HepG2 (cell line): ENCODE results near the gene NLRC5. TPM values are rescaled to one million over a fixed set of nuclear protein-coding genes. Genes with fewer than 3 reads are reported as not detected.

Experiments used
- ATAC-seq: fragments of 200-7000 bp; cut with Tn5 transposase; 3 replicates; pipeline ENCODE4 v1.9.1; 2020; ENCODE audit warnings: mild to moderate bottlenecking, moderate library complexity
- BruUV-seq: library from RNA; stranded (reverse); fragments of 400-500 nt; replicated peaks from 2 replicates; lab custom pipeline; 2021; lab: Mats Ljungman, UMichigan
- CTCF ChIA-PET: fragments of 300-600 bp; formaldehyde crosslinking; extraction: SDS; loops from one replicate; lab custom pipeline; 2021; ENCODE audit warnings: low total read pairs, inconsistent platforms, low intra/inter-chr PET ratio; lab: Yijun Ruan, JAX
- POLR2A ChIA-PET: fragments of 350-600 bp; sonication (Branson Sonifier 250); formaldehyde crosslinking; loops from one replicate; lab custom pipeline; 2020; ENCODE audit warnings: antibody characterized with exemption, inconsistent platforms; lab: Yijun Ruan, JAX
- DNase-seq: peaks from one replicate; pipeline ENCODE4 v3.0.0-alpha.2; 2015; ENCODE audit warnings: low spot score
- FAIRE-seq: peaks from 3 replicates; lab custom pipeline; 2011; peaks lifted over from hg19 to GRCh38; lab: Jason Lieb, UNC
- H2AFZ ChIP-seq: one replicate; pipeline ENCODE4 v1.6.1; 2011; ENCODE audit warnings: low read length, inconsistent platforms
- H3K27ac ChIP-seq: fragments of 300-600 bp; 3 replicates; pipeline ENCODE4 v1.8.0; 2011; ENCODE audit warnings: mixed run types, mild to moderate bottlenecking, mixed read lengths, low read length, inconsistent platforms; ENCODE audit not compliant: insufficient read depth; ENCODE audit errors: extremely low read length
- H3K27me3 ChIP-seq, 2 experiments: fragments of 200-600 bp in 1 of 2; 2 replicates in 1 of 2; 3 replicates in 1 of 2; pipeline versions ENCODE4 v1.6.0 to v1.8.0; 2011; ENCODE audit warnings: low read length in 2 of 2, mild to moderate bottlenecking in 2 of 2, moderate library complexity in 2 of 2, inconsistent platforms in 1 of 2; ENCODE audit not compliant: insufficient read depth in 2 of 2, control insufficient read depth in 1 of 2
- H3K36me3 ChIP-seq, 2 experiments: fragments of 200-600 bp in 1 of 2; replicated peaks in 1 of 2; 2 replicates in 1 of 2; 3 replicates in 1 of 2; pipeline versions ENCODE4 v1.5.1 to v1.8.0; 2011; ENCODE audit warnings: low read length in 2 of 2, inconsistent platforms in 1 of 2; ENCODE audit not compliant: insufficient read depth in 2 of 2, control insufficient read depth in 1 of 2
- H3K4me1 ChIP-seq: 2 replicates; pipeline ENCODE4 v1.5.1; 2012; ENCODE audit warnings: low read length, inconsistent platforms; ENCODE audit not compliant: insufficient read depth
- H3K4me2 ChIP-seq: 2 replicates; pipeline ENCODE4 v1.6.0; 2011; ENCODE audit warnings: low read depth, low read length, inconsistent platforms
- H3K4me3 ChIP-seq, 3 experiments: fragments of 200-600 bp in 1 of 3; sonication (generic), shearing (Covaris generic) in 1 of 3; replicated peaks in 1 of 3; 2 replicates each; pipeline ENCODE4 v1.5.1; 2011 to 2016; ENCODE audit warnings: low read length in 3 of 3, inconsistent platforms in 2 of 3, low read depth in 2 of 3, mild to moderate bottlenecking in 2 of 3, control low read depth in 1 of 3, mixed read lengths in 1 of 3; ENCODE audit not compliant: insufficient read depth in 1 of 3
- H3K79me2 ChIP-seq: one replicate; pipeline ENCODE4 v1.6.1; 2011; ENCODE audit warnings: low read length, inconsistent platforms; ENCODE audit not compliant: insufficient read depth
- H3K9ac ChIP-seq: 2 replicates; pipeline ENCODE4 v1.6.0; 2011; ENCODE audit warnings: mild to moderate bottlenecking, low read depth, low read length, inconsistent platforms; ENCODE audit not compliant: insufficient read depth
- H3K9me3 ChIP-seq: 2 replicates; pipeline ENCODE4 v1.5.1; 2012; ENCODE audit warnings: mild to moderate bottlenecking, low read length
- H4K20me1 ChIP-seq: 2 replicates; pipeline ENCODE4 v1.6.0; 2011; ENCODE audit warnings: inconsistent platforms, mild to moderate bottlenecking, low read length, moderate library complexity; ENCODE audit not compliant: insufficient read depth
- KDM2A ChIP-seq: sonication (generic); formaldehyde crosslinking; IDR thresholded peaks from 2 replicates; pipeline ENCODE4 v1.4.0; 2020; ENCODE audit warnings: low read depth, missing genetic modification reagents, borderline replicate concordance
- KLF13 ChIP-seq: sonication (generic); formaldehyde crosslinking; IDR thresholded peaks from 2 replicates; pipeline ENCODE4 v1.4.0; 2020; ENCODE audit warnings: mild to moderate bottlenecking, missing genetic modification reagents
- MEIS1 ChIP-seq: sonication (generic); formaldehyde crosslinking; IDR thresholded peaks from 2 replicates; pipeline ENCODE4 v1.9.0; 2021; ENCODE audit warnings: mild to moderate bottlenecking, missing genetic modification reagents, moderate library complexity, borderline replicate concordance
- SIN3B ChIP-seq: fragments of 150-350 bp; IDR thresholded peaks from 2 replicates; pipeline ENCODE4 v1.6.1; 2014; ENCODE audit warnings: low read length
- ZNF350 ChIP-seq: sonication (generic); formaldehyde crosslinking; IDR thresholded peaks from 2 replicates; pipeline ENCODE4 v1.4.0; 2020; ENCODE audit warnings: mild to moderate bottlenecking, low read depth, missing genetic modification reagents, borderline replicate concordance
- ZNF383 ChIP-seq: sonication (generic); formaldehyde crosslinking; IDR thresholded peaks from 2 replicates; pipeline ENCODE4 v1.4.0; 2020; ENCODE audit warnings: missing genetic modification reagents, mild to moderate bottlenecking, borderline replicate concordance
- ZNF792 ChIP-seq: IDR thresholded peaks from 2 replicates; pipeline ENCODE4 v1.6.1; 2016
- WGBS: methylation state at CpG from one replicate; pipeline ENCODE4 v1.1.6; 2017; ENCODE audit warnings: low lambda C conversion rate; 5-methylcytosine and 5-hydroxymethylcytosine counted together
- in situ Hi-C: cut with HindIII; loops from 2 replicates; pipeline ENCODE4 v1.10.0; 2017; ENCODE audit warnings: low pct_unique_long_range_greater_than_20kb; ENCODE audit not compliant: extremely low pct_ligation_motif_present
- intact Hi-C: fragments of 100-400 bp; cut with micrococcal nuclease; formaldehyde crosslinking; loops from one replicate; pipeline ENCODE4 v1.10.0; 2022; ENCODE audit not compliant: unreplicated experiment
- polyA plus RNA-seq, 8 experiments: library from polyadenylated mRNA; depleted of rRNA in 3 of 8; stranded (reverse) in 7 of 8; unstranded in 1 of 8; fragments of >200 nt; fragmentation: Illumina TruSeq in 4 of 8; extraction: Trizol in 4 of 8; gene quantifications; 2 replicates each; pipeline versions ENCODE4 v1.2.1 to v1.2.3, GENCODE V29; 2011 to 2016; ENCODE audit warnings: low read depth in 4 of 8, missing spikeins in 1 of 8, mixed read lengths in 1 of 8; ENCODE audit not compliant: insufficient read depth in 1 of 8
- total RNA-seq, 5 experiments: library from RNA; depleted of rRNA; stranded (reverse); fragments of >200 nt; fragmentation: Illumina TruSeq; extraction: Trizol; gene quantifications; 2 replicates each; pipeline ENCODE4 v1.2.3, GENCODE V29; 2016; ENCODE audit warnings: low read depth in 1 of 5
- TF ChIP-seq, protein P1 (sequence below): sonication (generic); formaldehyde crosslinking; IDR thresholded peaks from 2 replicates; pipeline ENCODE4 v1.5.1; 2020; ENCODE audit warnings: missing genetic modification reagents, mild to moderate bottlenecking, borderline replicate concordance

The NLRC5 gene
- total and polyA plus RNA-seq, 2 of the 13 experiments (the other 11 are each of a cell fraction or from before 2014, with no cell fraction given), result 6.3 to 12.7 TPM

GRCh38 chr16:57125376-57125775 lies 136.0 kb downstream of the NLRC5 start:
- intact Hi-C loops (no loop called here), in situ Hi-C loops (no loop called here)
- no peak for FAIRE-seq
- Histone ChIP-seq H4K20me1 (no peaks in the 10 kb centered on the region), H3K4me2 (no peak overlapping the region), H3K27ac (no peak overlapping the region), H3K36me3 (no peaks in the 10 kb centered on the region), H3K9me3 (no peaks in the 10 kb centered on the region), H3K4me1 (no peaks in the 10 kb centered on the region), H3K27me3 (no peaks in the 10 kb centered on the region; a peak in 1 of 5 replicates), H3K4me3 (no peak overlapping the region), H3K79me2 (no peaks in the 10 kb centered on the region), H3K9ac (no peak overlapping the region), H2AFZ (no peak overlapping the region)
- ChIA-PET CTCF (no interaction called here), POLR2A (no interaction called here)
- ATAC-seq, result no peak
- DNase-seq, result no peak
- no TSS peak for BruUV-seq
- 67% methylated on average over 4 of the region's 4 CpGs for WGBS
- TF ChIP-seq ZNF350, result no peak
- TF ChIP-seq, protein P1, sequence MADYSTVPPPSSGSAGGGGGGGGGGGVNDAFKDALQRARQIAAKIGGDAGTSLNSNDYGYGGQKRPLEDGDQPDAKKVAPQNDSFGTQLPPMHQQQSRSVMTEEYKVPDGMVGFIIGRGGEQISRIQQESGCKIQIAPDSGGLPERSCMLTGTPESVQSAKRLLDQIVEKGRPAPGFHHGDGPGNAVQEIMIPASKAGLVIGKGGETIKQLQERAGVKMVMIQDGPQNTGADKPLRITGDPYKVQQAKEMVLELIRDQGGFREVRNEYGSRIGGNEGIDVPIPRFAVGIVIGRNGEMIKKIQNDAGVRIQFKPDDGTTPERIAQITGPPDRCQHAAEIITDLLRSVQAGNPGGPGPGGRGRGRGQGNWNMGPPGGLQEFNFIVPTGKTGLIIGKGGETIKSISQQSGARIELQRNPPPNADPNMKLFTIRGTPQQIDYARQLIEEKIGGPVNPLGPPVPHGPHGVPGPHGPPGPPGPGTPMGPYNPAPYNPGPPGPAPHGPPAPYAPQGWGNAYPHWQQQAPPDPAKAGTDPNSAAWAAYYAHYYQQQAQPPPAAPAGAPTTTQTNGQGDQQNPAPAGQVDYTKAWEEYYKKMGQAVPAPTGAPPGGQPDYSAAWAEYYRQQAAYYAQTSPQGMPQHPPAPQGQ (CRISPR knock-in tag), result no peak
- TF ChIP-seq KDM2A (CRISPR knock-in tag), result no peak

GRCh38 chr16:57125969-57126368 lies 136.6 kb downstream of the NLRC5 start:
- H3K4me3 ChIP-seq, result no peak overlapping the region
- H3K27me3 ChIP-seq, result no peaks in the 10 kb centered on the region; a peak in 1 of 5 replicates
- no peaks in the 10 kb centered on the region for H3K4me1 ChIP-seq
- no peaks in the 10 kb centered on the region for H3K79me2 ChIP-seq
- H2AFZ ChIP-seq, result no peak overlapping the region
- TF ChIP-seq SIN3B (no peak), ZNF383 (CRISPR knock-in tag) (no peak), ZNF792 (CRISPR knock-in tag) (no peak), MEIS1 (CRISPR knock-in tag) (no peak), KLF13 (CRISPR knock-in tag) (no peak)
- TF ChIP-seq, all 625 proteins: peak for 0
- CTCF ChIA-PET, result no interaction called here
- H3K27ac ChIP-seq, result no peak overlapping the region
- intact Hi-C loops (no loop called here), in situ Hi-C loops (no loop called here)
- WGBS, result 87% methylated on average over 4 of the region's 4 CpGs
- FAIRE-seq (no peak), DNase-seq (no peak), ATAC-seq (no peak)
- H4K20me1 ChIP-seq, result no peaks in the 10 kb centered on the region
- H3K4me2 ChIP-seq, result no peak overlapping the region
- POLR2A ChIA-PET, result no interaction called here
- no peaks in the 10 kb centered on the region for H3K9me3 ChIP-seq
- no peaks in the 10 kb centered on the region for H3K36me3 ChIP-seq
- no TSS peak for BruUV-seq
- no peak overlapping the region for H3K9ac ChIP-seq
